Breast epithelium (tissue), 4 donors: ENCODE measurements around the gene TFPI2. TPM values are rescaled to one million over a fixed set of nuclear protein-coding genes. Genes with fewer than 3 reads are reported as not detected.

ENCODE experiments used
- DNase-seq, 2 donors: peaks; one replicate each; pipeline ENCODE4 v3.0.0-alpha.2; 2019; ENCODE audit warnings: low spot score in 2 of 2
- H3K27ac ChIP-seq, 2 donors: fragments of 200-600 bp; sonication (generic) in 1 of 2; one replicate each; pipeline ENCODE4 v1.5.1; 2016 to 2019; ENCODE audit warnings: mild to moderate bottlenecking in 1 of 2
- H3K27me3 ChIP-seq, 2 donors: fragments of 200-600 bp; sonication (generic) in 1 of 2; one replicate each; pipeline versions ENCODE4 v1.5.1 to v1.6.0; 2017 to 2019; ENCODE audit warnings: control low read depth in 1 of 2, mild to moderate bottlenecking in 1 of 2
- H3K36me3 ChIP-seq: fragments of 200-600 bp; one replicate; pipeline ENCODE4 v1.5.1; 2019
- H3K4me1 ChIP-seq, 2 donors: fragments of 200-600 bp; sonication (generic); one replicate each; pipeline ENCODE4 v1.5.1; 2016 to 2019; ENCODE audit warnings: control low read depth in 1 of 2
- H3K4me3 ChIP-seq, 3 donors: fragments of 200-600 bp; sonication (generic); 1 replicate in 2 of 3; 2 replicates in 1 of 3; pipeline ENCODE4 v1.5.1; 2016 to 2019; ENCODE audit warnings: mild to moderate bottlenecking in 3 of 3, moderate library complexity in 2 of 3
- H3K9me3 ChIP-seq, 2 donors: fragments of 200-600 bp; sonication (generic) in 1 of 2; one replicate each; pipeline ENCODE4 v1.5.1; 2016 to 2019; ENCODE audit warnings: control low read depth in 1 of 2
- POLR2A ChIP-seq: fragments of 450-650 bp; IDR thresholded peaks from one replicate; pipeline ENCODE4 v1.6.1; 2016; ENCODE audit warnings: antibody characterized with exemption, mild to moderate bottlenecking, moderate library complexity
- POLR2AphosphoS5 ChIP-seq, 3 donors: sonication (generic); formaldehyde crosslinking; IDR thresholded peaks; one replicate each; pipeline ENCODE4 v1.6.1; 2017; ENCODE audit warnings: antibody characterized with exemption in 3 of 3
- intact Hi-C: fragments of 100-400 bp; cut with DNase I; formaldehyde crosslinking; loops from one replicate; pipeline ENCODE4 v1.15.1; 2023; ENCODE audit warnings: low total_unique reads
- total RNA-seq, 3 donors: library from RNA; depleted of rRNA; stranded (reverse); fragments of >200 nt; gene quantifications; one replicate each; pipeline ENCODE4 v1.1.0, GENCODE V29; 2016
- TF ChIP-seq, protein P1 (sequence below), 3 donors: fragments of 450-650 bp; IDR thresholded peaks; one replicate each; pipeline ENCODE4 v1.5.1; 2016 to 2017; ENCODE audit warnings: antibody characterized with exemption in 3 of 3, mild to moderate bottlenecking in 3 of 3, moderate library complexity in 3 of 3

TFPI2 gene
- total RNA-seq, 3 donors from 2014 or later = 1.8 to 223 (median 46.7) TPM

GRCh38 chr7:93882468-93882867 is 8.1 kb downstream of the TFPI2 start:
- DNase-seq = no peak

GRCh38 chr7:93879356-93879755 is 11.2 kb downstream of the TFPI2 start:
- no peaks in the 10 kb centered on the region for H3K36me3 ChIP-seq
- H3K4me3 ChIP-seq = no peak overlapping the region
- intact Hi-C loops = no loop called here
- no peaks in the 10 kb centered on the region for H3K9me3 ChIP-seq
- DNase-seq = no peak
- H3K4me1 ChIP-seq = no peaks in the 10 kb centered on the region
- TF ChIP-seq POLR2AphosphoS5 (IDR thresholded peaks at IDR 0.05) = no peak
- TF ChIP-seq, protein P1, sequence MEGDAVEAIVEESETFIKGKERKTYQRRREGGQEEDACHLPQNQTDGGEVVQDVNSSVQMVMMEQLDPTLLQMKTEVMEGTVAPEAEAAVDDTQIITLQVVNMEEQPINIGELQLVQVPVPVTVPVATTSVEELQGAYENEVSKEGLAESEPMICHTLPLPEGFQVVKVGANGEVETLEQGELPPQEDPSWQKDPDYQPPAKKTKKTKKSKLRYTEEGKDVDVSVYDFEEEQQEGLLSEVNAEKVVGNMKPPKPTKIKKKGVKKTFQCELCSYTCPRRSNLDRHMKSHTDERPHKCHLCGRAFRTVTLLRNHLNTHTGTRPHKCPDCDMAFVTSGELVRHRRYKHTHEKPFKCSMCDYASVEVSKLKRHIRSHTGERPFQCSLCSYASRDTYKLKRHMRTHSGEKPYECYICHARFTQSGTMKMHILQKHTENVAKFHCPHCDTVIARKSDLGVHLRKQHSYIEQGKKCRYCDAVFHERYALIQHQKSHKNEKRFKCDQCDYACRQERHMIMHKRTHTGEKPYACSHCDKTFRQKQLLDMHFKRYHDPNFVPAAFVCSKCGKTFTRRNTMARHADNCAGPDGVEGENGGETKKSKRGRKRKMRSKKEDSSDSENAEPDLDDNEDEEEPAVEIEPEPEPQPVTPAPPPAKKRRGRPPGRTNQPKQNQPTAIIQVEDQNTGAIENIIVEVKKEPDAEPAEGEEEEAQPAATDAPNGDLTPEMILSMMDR (IDR thresholded peaks at IDR 0.05) = no peak
- no peak for TF ChIP-seq POLR2A
- H3K27ac ChIP-seq = no peak overlapping the region
- no peaks in the 10 kb centered on the region for H3K27me3 ChIP-seq

More at GRCh38 chr7:93882468-93882867, 8.1 kb downstream of the TFPI2 start:
- no peak overlapping the region for H3K27ac ChIP-seq
- no peaks in the 10 kb centered on the region for H3K36me3 ChIP-seq
- no peaks in the 10 kb centered on the region for H3K27me3 ChIP-seq
- TF ChIP-seq, protein P1 (IDR thresholded peaks at IDR 0.05) = no peak
- TF ChIP-seq POLR2A = no peak
- TF ChIP-seq POLR2AphosphoS5 (IDR thresholded peaks at IDR 0.05) = no peak
- intact Hi-C loops = no loop called here
- H3K9me3 ChIP-seq = no peaks in the 10 kb centered on the region
- H3K4me3 ChIP-seq = no peak overlapping the region
- H3K4me1 ChIP-seq = no peaks in the 10 kb centered on the region

DNA sequence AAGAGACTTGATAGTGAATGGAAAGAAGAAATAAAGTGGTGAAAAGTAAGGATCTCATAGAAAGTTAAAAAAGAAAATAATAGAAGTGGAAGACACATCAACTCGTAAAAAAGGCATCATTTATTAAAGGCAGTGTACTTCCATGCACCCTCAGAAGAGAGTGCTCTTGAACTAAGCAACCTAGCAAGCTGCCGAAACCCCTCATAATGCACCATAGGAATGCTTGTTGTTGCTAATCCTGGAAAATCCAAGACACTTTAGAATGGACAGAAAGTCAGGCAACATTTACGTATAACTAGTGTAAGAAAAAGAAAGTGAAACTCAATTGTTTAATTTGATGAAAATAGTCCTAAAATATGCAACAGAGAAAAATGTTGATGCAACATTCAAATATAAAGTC is 12.8 kb downstream of the TFPI2 start:
- intact Hi-C loops = no loop called here
- no peak overlapping the region for H3K27ac ChIP-seq
- no peaks in the 10 kb centered on the region for H3K36me3 ChIP-seq
- H3K27me3 ChIP-seq = no peaks in the 10 kb centered on the region
- no peaks in the 10 kb centered on the region for H3K4me1 ChIP-seq
- DNase-seq = no peak
- TF ChIP-seq POLR2A (no peak), POLR2AphosphoS5 (IDR thresholded peaks at IDR 0.05) (no peak)
- TF ChIP-seq, protein P1 (IDR thresholded peaks at IDR 0.05) = no peak
- H3K9me3 ChIP-seq = no peaks in the 10 kb centered on the region
- no peak overlapping the region for H3K4me3 ChIP-seq

DNA sequence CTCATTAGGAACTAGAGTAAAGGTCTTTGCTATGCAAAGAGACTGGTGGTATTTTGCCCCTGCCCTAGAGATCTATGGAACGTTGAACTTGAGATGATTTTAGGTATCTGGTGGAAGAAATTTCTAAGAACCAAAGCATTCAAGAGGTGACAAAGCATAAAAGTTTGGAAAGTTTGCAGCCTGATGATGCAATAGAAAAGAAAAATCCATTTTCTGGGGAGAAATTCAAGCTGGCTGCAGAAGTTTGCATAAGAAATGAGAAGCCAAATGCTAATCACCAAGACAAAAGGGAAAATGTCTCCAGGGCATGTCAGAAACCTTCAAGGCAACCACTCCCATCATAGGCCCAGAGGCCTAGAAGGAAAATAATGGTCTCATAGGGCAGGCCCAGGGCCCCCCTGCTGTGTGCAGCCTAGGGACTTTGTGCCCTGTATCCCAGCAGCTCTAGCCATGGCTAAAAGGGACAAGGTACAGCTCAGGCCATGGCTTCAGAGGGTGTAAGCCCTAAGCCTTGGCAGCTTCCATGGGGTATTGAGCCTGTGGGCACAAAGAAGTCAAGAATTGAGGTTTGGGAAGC is 16.5 kb downstream of the TFPI2 start:
- no peak for DNase-seq
- H3K27me3 ChIP-seq = no peaks in the 10 kb centered on the region
- TF ChIP-seq, protein P1 (IDR thresholded peaks at IDR 0.05) = no peak
- TF ChIP-seq POLR2AphosphoS5 (IDR thresholded peaks at IDR 0.05) (no peak), POLR2A (no peak)

DNA sequence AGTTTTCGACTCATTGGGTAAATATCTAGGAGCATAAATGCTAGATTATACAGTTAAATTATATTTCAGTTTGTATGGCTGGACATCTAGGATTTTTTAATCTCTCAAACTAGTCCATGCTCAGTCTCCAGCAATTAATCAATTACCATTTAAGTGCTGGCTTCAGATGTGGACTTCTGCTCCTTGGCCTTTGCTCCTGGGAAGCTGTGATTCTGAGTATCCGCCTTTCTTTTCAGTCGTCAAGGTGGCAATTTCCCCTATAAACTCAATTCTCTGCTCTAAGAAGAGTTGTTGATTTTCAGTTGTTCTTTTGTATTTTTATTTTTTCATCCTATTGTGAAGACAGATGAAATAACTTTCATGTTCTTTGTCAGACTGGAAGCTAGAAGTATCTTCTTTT is 23.7 kb downstream of the TFPI2 start:
- H3K27me3 ChIP-seq = no peaks in the 10 kb centered on the region
- no peak overlapping the region for H3K27ac ChIP-seq
- intact Hi-C loops = no loop called here
- no peaks in the 10 kb centered on the region for H3K36me3 ChIP-seq
- no peaks in the 10 kb centered on the region for H3K9me3 ChIP-seq
- TF ChIP-seq, protein P1 (IDR thresholded peaks at IDR 0.05) = no peak
- TF ChIP-seq POLR2AphosphoS5 (IDR thresholded peaks at IDR 0.05) (no peak), POLR2A (no peak)
- no peak for DNase-seq
- no peak overlapping the region for H3K4me3 ChIP-seq
- no peaks in the 10 kb centered on the region for H3K4me1 ChIP-seq

More for the DNA sequence above, 16.5 kb downstream of the TFPI2 start:
- Histone ChIP-seq H3K27ac (no peak overlapping the region), H3K4me3 (no peak overlapping the region), H3K4me1 (no peaks in the 10 kb centered on the region), H3K9me3 (no peaks in the 10 kb centered on the region), H3K36me3 (no peaks in the 10 kb centered on the region)
- intact Hi-C loops = no loop called here
